DND-41 (cell line): ENCODE measurements around the gene MOGAT3.

ENCODE experiments used
- ATAC-seq: fragments of 200-7000 bp; cut with Tn5 transposase; 3 replicates; pipeline ENCODE4 v1.9.1; 2021; ENCODE audit warnings: low read depth; ENCODE audit not compliant: insufficient read depth
- DNase-seq: peaks from one replicate; pipeline ENCODE4 v3.0.0-alpha.2; 2020
- H2AFZ ChIP-seq: 2 replicates; pipeline ENCODE4 v1.6.0; 2012; ENCODE audit warnings: low read depth, low read length
- H3K27ac ChIP-seq: 2 replicates; pipeline ENCODE4 v1.5.1; 2012; ENCODE audit warnings: low read length, inconsistent platforms
- H3K27me3 ChIP-seq: fragments of 200-600 bp; sonication (generic); 2 replicates; pipeline ENCODE4 v1.6.0; 2012; ENCODE audit warnings: low read length, mild to moderate bottlenecking, inconsistent platforms; ENCODE audit not compliant: insufficient read depth, poor library complexity
- H3K36me3 ChIP-seq: 2 replicates; pipeline ENCODE4 v1.5.1; 2012; ENCODE audit warnings: low read length, inconsistent platforms; ENCODE audit not compliant: insufficient read depth
- H3K4me1 ChIP-seq: 2 replicates; pipeline ENCODE4 v1.5.1; 2012; ENCODE audit warnings: mild to moderate bottlenecking, low read length; ENCODE audit not compliant: insufficient read depth
- H3K4me2 ChIP-seq: 2 replicates; pipeline ENCODE4 v1.6.0; 2012; ENCODE audit warnings: mild to moderate bottlenecking, moderate library complexity, low read length, inconsistent platforms; ENCODE audit not compliant: insufficient read depth
- H3K4me3 ChIP-seq, 2 experiments: fragments of 200-600 bp in 1 of 2; shearing (Covaris generic) in 1 of 2; 2 replicates each; pipeline ENCODE4 v1.5.1; 2012 to 2016; ENCODE audit warnings: inconsistent platforms in 2 of 2, low read length in 2 of 2, mild to moderate bottlenecking in 2 of 2, low read depth in 1 of 2, moderate library complexity in 1 of 2
- H3K79me2 ChIP-seq: 2 replicates; pipeline ENCODE4 v1.6.0; 2012; ENCODE audit warnings: low read length, inconsistent platforms; ENCODE audit not compliant: insufficient read depth
- H3K9ac ChIP-seq: 2 replicates; pipeline ENCODE4 v1.6.0; 2012; ENCODE audit warnings: low read depth, mild to moderate bottlenecking, inconsistent platforms, low read length, moderate library complexity
- H3K9me3 ChIP-seq: 2 replicates; pipeline ENCODE4 v1.5.1; 2012; ENCODE audit warnings: low read length, moderate library complexity, mild to moderate bottlenecking, inconsistent platforms; ENCODE audit not compliant: insufficient read depth, severe bottlenecking
- H4K20me1 ChIP-seq: 2 replicates; pipeline ENCODE4 v1.6.0; 2012; ENCODE audit warnings: low read length; ENCODE audit not compliant: insufficient read depth
- CTCF ChIP-seq: IDR thresholded peaks from 2 replicates; pipeline ENCODE4 v1.5.1; 2012; ENCODE audit warnings: borderline replicate concordance, low read length, moderate library complexity, mild to moderate bottlenecking; ENCODE audit not compliant: poor library complexity, severe bottlenecking; ENCODE audit errors: extremely low read depth
- EZH2 ChIP-seq: IDR thresholded peaks from 3 replicates; pipeline ENCODE4 v1.6.1; 2012; ENCODE audit warnings: borderline replicate concordance, low read depth, mild to moderate bottlenecking, moderate library complexity, low read length, inconsistent platforms; ENCODE audit not compliant: severe bottlenecking

Gene MOGAT3

GRCh38 chr7:101174322-101174854 lies 26.4 kb downstream of the MOGAT3 start:
- H3K36me3 ChIP-seq = no peaks in the 10 kb centered on the region
- DNase-seq (no peak), ATAC-seq (no peak)
- no peak overlapping the region for H3K9ac ChIP-seq
- H3K27me3 ChIP-seq = peaks cover 4% of the 10 kb centered on the region
- no peaks in the 10 kb centered on the region for H3K79me2 ChIP-seq
- H3K9me3 ChIP-seq = no peaks in the 10 kb centered on the region
- H3K27ac ChIP-seq = no peak overlapping the region
- peaks cover 27% of the 10 kb centered on the region for H4K20me1 ChIP-seq
- no peak overlapping the region for H2AFZ ChIP-seq
- peaks cover 36% of the 10 kb centered on the region for H3K4me1 ChIP-seq
- no peak overlapping the region for H3K4me2 ChIP-seq
- H3K4me3 ChIP-seq = no peak overlapping the region
- TF ChIP-seq CTCF (no peak), EZH2 (no peak)

GRCh38 chr7:101173752-101174244 lies 27.0 kb downstream of the MOGAT3 start:
- Histone ChIP-seq H3K9ac (no peak overlapping the region), H3K4me3 (no peak overlapping the region), H3K27ac (no peak overlapping the region), H3K4me1 (peaks cover 42% of the 10 kb centered on the region), H3K79me2 (no peaks in the 10 kb centered on the region), H4K20me1 (peaks cover 27% of the 10 kb centered on the region), H3K27me3 (peaks cover 8% of the 10 kb centered on the region), H3K36me3 (no peaks in the 10 kb centered on the region), H3K9me3 (no peaks in the 10 kb centered on the region), H2AFZ (no peak overlapping the region), H3K4me2 (no peak overlapping the region)
- TF ChIP-seq CTCF (no peak), EZH2 (no peak)
- ATAC-seq (no peak), DNase-seq (no peak)

GRCh38 chr7:101172854-101173751 lies 27.7 kb downstream of the MOGAT3 start:
- Histone ChIP-seq H3K27me3 (peaks cover 8% of the 10 kb centered on the region), H3K4me3 (no peak overlapping the region), H3K4me1 (peaks cover 43% of the 10 kb centered on the region), H3K9ac (no peak overlapping the region), H3K36me3 (no peaks in the 10 kb centered on the region), H3K9me3 (no peaks in the 10 kb centered on the region), H3K27ac (no peak overlapping the region), H3K4me2 (no peak overlapping the region), H2AFZ (no peak overlapping the region), H4K20me1 (peaks cover 33% of the 10 kb centered on the region), H3K79me2 (no peaks in the 10 kb centered on the region)
- ATAC-seq = no peak
- no peak for DNase-seq
- no peak for TF ChIP-seq CTCF
- no peak for TF ChIP-seq EZH2
